Stimulated activated CD8-positive, alpha-beta memory T cell treated with anti-CD3 and anti-CD28 coated beads, Interleukin-15, amount 100 ng/mL, for 1 hour (primary cell): ENCODE measurements around the gene NNAT.

Source experiments
- DNase-seq: peaks from one replicate; pipeline ENCODE4 v3.0.0-alpha.2; 2020; ENCODE audit warnings: low read depth

The NNAT gene

GRCh38 chr20:37502654-37503053, 18.4 kb upstream of the NNAT start:
- no peak for DNase-seq

GRCh38 chr20:37503256-37503927, 17.7 kb upstream of the NNAT start:
- no peak for DNase-seq

- DNase-seq = no peak
These were observed 16.5 kb upstream of the NNAT start for GRCh38 chr20:37504404-37505096.

- no peak for DNase-seq
These were observed 15.5 kb upstream of the NNAT start for GRCh38 chr20:37505263-37506151.

GRCh38 chr20:37506152-37506725, 14.8 kb upstream of the NNAT start:
- no peak for DNase-seq

GRCh38 chr20:37510226-37510625, 10.8 kb upstream of the NNAT start:
- DNase-seq = no peak

- DNase-seq = no peak
These were observed 9.3 kb upstream of the NNAT start for GRCh38 chr20:37511610-37512275.

- DNase-seq = no peak
These were observed 7.2 kb upstream of the NNAT start for GRCh38 chr20:37513779-37514359.

- no peak for DNase-seq
These were observed 5.2 kb upstream of the NNAT start for GRCh38 chr20:37515876-37516275.

- no peak for DNase-seq
These were observed 4.0 kb upstream of the NNAT start for GRCh38 chr20:37516811-37517750.

GRCh38 chr20:37518059-37518458, 3.0 kb upstream of the NNAT start:
- DNase-seq = no peak

- no peak for DNase-seq
These were observed 2.2 kb upstream of the NNAT start for GRCh38 chr20:37518606-37519507.

GRCh38 chr20:37519508-37520418, 1.3 kb upstream of the NNAT start:
- no peak for DNase-seq

GRCh38 chr20:37520419-37520955, 563 bp upstream of the NNAT start:
- DNase-seq = no peak

GRCh38 chr20:37522260-37523011, 1.4 kb downstream of the NNAT start:
- no peak for DNase-seq

GRCh38 chr20:37523012-37523391, 2.0 kb downstream of the NNAT start:
- DNase-seq = no peak
